ENCODE results near the gene GABRR3. TPM values are rescaled to one million over a fixed set of nuclear protein-coding genes. Genes with fewer than 3 reads are reported as not detected.

GABRR3 gene
- total and polyA plus RNA-seq, 4 donors = 0.20 TPM; not detected in 3

- 100% methylated on average over 3 of the region's 3 CpGs for WGBS (ENCODE audit: insufficient coverage)
- Histone ChIP-seq H3K27me3 (ENCODE audit: control insufficient read depth, insufficient read depth, low read length) (no peaks in the 10 kb centered on the region), H3K27ac (ENCODE audit: low read depth, low read length) (no peak overlapping the region), H3K4me1 (ENCODE audit: control insufficient read depth, insufficient read depth, low read length) (no peaks in the 10 kb centered on the region), H3K4me3 (ENCODE audit: low read depth, low read length) (no peak overlapping the region), H3K36me3 (ENCODE audit: control insufficient read depth, insufficient read depth, low read length) (peaks cover 7% of the 10 kb centered on the region), H3K9me3 (ENCODE audit: control insufficient read depth, insufficient read depth, low read length) (no peaks in the 10 kb centered on the region)
- no peak for DNase-seq (ENCODE audit: low read depth in 4 of 6, low spot score in 6 of 6)
Observed at GRCh38 chr3:97952280-97952679, 82.8 kb downstream of the GABRR3 start.

GRCh38 chr3:97950360-97950759, 84.8 kb downstream of the GABRR3 start:
- H3K4me3 ChIP-seq (ENCODE audit: low read depth, low read length) = no peak overlapping the region
- WGBS (ENCODE audit: insufficient coverage) = 80% methylated on average over 1 of the region's 3 CpGs
- H3K36me3 ChIP-seq (ENCODE audit: control insufficient read depth, insufficient read depth, low read length) = peaks cover 4% of the 10 kb centered on the region

GRCh38 chr3:97949743-97950142, 85.4 kb downstream of the GABRR3 start:
- Histone ChIP-seq H3K4me1 (ENCODE audit: control insufficient read depth, insufficient read depth, low read length) (no peaks in the 10 kb centered on the region), H3K4me3 (ENCODE audit: low read depth, low read length) (no peak overlapping the region), H3K36me3 (ENCODE audit: control insufficient read depth, insufficient read depth, low read length) (peaks cover 4% of the 10 kb centered on the region), H3K27me3 (ENCODE audit: control insufficient read depth, insufficient read depth, low read length) (no peaks in the 10 kb centered on the region), H3K9me3 (ENCODE audit: control insufficient read depth, insufficient read depth, low read length) (no peaks in the 10 kb centered on the region), H3K27ac (ENCODE audit: low read depth, low read length) (no peak overlapping the region)
- WGBS (ENCODE audit: insufficient coverage) = 33% methylated on average over 2 of the region's 5 CpGs
- no peak for DNase-seq (ENCODE audit: low read depth in 4 of 6, low spot score in 6 of 6)

More at GRCh38 chr3:97950360-97950759, 84.8 kb downstream of the GABRR3 start:
- Histone ChIP-seq H3K27ac (ENCODE audit: low read depth, low read length) (no peak overlapping the region), H3K27me3 (ENCODE audit: control insufficient read depth, insufficient read depth, low read length) (no peaks in the 10 kb centered on the region), H3K9me3 (ENCODE audit: control insufficient read depth, insufficient read depth, low read length) (no peaks in the 10 kb centered on the region), H3K4me1 (ENCODE audit: control insufficient read depth, insufficient read depth, low read length) (no peaks in the 10 kb centered on the region)
- no peak for DNase-seq (ENCODE audit: low read depth in 4 of 6, low spot score in 6 of 6)

GRCh38 chr3:97949110-97949485, 86.0 kb downstream of the GABRR3 start:
- H3K36me3 ChIP-seq (ENCODE audit: control insufficient read depth, insufficient read depth, low read length) = peaks cover 2% of the 10 kb centered on the region
- H3K4me1 ChIP-seq (ENCODE audit: control insufficient read depth, insufficient read depth, low read length) = no peaks in the 10 kb centered on the region
- H3K27ac ChIP-seq (ENCODE audit: low read depth, low read length) = no peak overlapping the region
- no peak overlapping the region for H3K4me3 ChIP-seq (ENCODE audit: low read depth, low read length)
- no peaks in the 10 kb centered on the region for H3K9me3 ChIP-seq (ENCODE audit: control insufficient read depth, insufficient read depth, low read length)
- no peaks in the 10 kb centered on the region for H3K27me3 ChIP-seq (ENCODE audit: control insufficient read depth, insufficient read depth, low read length)
- 56% methylated on average over 1 of the region's 2 CpGs for WGBS (ENCODE audit: insufficient coverage)
- no peak for DNase-seq (ENCODE audit: low read depth in 4 of 6, low spot score in 6 of 6)

GRCh38 chr3:97948351-97949109, 86.6 kb downstream of the GABRR3 start:
- 89% methylated on average over 3 of the region's 5 CpGs for WGBS (ENCODE audit: insufficient coverage)
- H3K27ac ChIP-seq (ENCODE audit: low read depth, low read length) = no peak overlapping the region
- DNase-seq (ENCODE audit: low read depth in 4 of 6, low spot score in 6 of 6) = no peak
- H3K27me3 ChIP-seq (ENCODE audit: control insufficient read depth, insufficient read depth, low read length) = no peaks in the 10 kb centered on the region
- H3K36me3 ChIP-seq (ENCODE audit: control insufficient read depth, insufficient read depth, low read length) = no peaks in the 10 kb centered on the region
- no peak overlapping the region for H3K4me3 ChIP-seq (ENCODE audit: low read depth, low read length)
- H3K4me1 ChIP-seq (ENCODE audit: control insufficient read depth, insufficient read depth, low read length) = no peaks in the 10 kb centered on the region
- H3K9me3 ChIP-seq (ENCODE audit: control insufficient read depth, insufficient read depth, low read length) = no peaks in the 10 kb centered on the region

GRCh38 chr3:97942801-97943546, 92.1 kb downstream of the GABRR3 start:
- H3K4me3 ChIP-seq (ENCODE audit: low read depth, low read length) = no peak overlapping the region
- no peaks in the 10 kb centered on the region for H3K27me3 ChIP-seq (ENCODE audit: control insufficient read depth, insufficient read depth, low read length)
- no peaks in the 10 kb centered on the region for H3K36me3 ChIP-seq (ENCODE audit: control insufficient read depth, insufficient read depth, low read length)
- no peak for DNase-seq (ENCODE audit: low read depth in 4 of 6, low spot score in 6 of 6)
- no peak overlapping the region for H3K27ac ChIP-seq (ENCODE audit: low read depth, low read length)
- H3K9me3 ChIP-seq (ENCODE audit: control insufficient read depth, insufficient read depth, low read length) = no peaks in the 10 kb centered on the region
- no CpG with 5 or more reads among the region's 4 CpGs for WGBS (ENCODE audit: insufficient coverage)
- H3K4me1 ChIP-seq (ENCODE audit: control insufficient read depth, insufficient read depth, low read length) = no peaks in the 10 kb centered on the region

- WGBS (ENCODE audit: insufficient coverage) = no CpG with 5 or more reads among the region's 1 CpG
- no peaks in the 10 kb centered on the region for H3K9me3 ChIP-seq (ENCODE audit: control insufficient read depth, insufficient read depth, low read length)
- H3K4me1 ChIP-seq (ENCODE audit: control insufficient read depth, insufficient read depth, low read length) = no peaks in the 10 kb centered on the region
- H3K27ac ChIP-seq (ENCODE audit: low read depth, low read length) = no peak overlapping the region
- H3K36me3 ChIP-seq (ENCODE audit: control insufficient read depth, insufficient read depth, low read length) = no peaks in the 10 kb centered on the region
- no peak for DNase-seq (ENCODE audit: low read depth in 4 of 6, low spot score in 6 of 6)
- H3K4me3 ChIP-seq (ENCODE audit: low read depth, low read length) = no peak overlapping the region
- H3K27me3 ChIP-seq (ENCODE audit: control insufficient read depth, insufficient read depth, low read length) = no peaks in the 10 kb centered on the region
Observed at GRCh38 chr3:97940034-97940433, 95.1 kb downstream of the GABRR3 start.

GRCh38 chr3:97939401-97939800, 95.7 kb downstream of the GABRR3 start:
- no peaks in the 10 kb centered on the region for H3K27me3 ChIP-seq (ENCODE audit: control insufficient read depth, insufficient read depth, low read length)
- no peaks in the 10 kb centered on the region for H3K9me3 ChIP-seq (ENCODE audit: control insufficient read depth, insufficient read depth, low read length)
- no CpG with 5 or more reads among the region's 2 CpGs for WGBS (ENCODE audit: insufficient coverage)
- no peaks in the 10 kb centered on the region for H3K36me3 ChIP-seq (ENCODE audit: control insufficient read depth, insufficient read depth, low read length)
- no peak overlapping the region for H3K4me3 ChIP-seq (ENCODE audit: low read depth, low read length)
- H3K27ac ChIP-seq (ENCODE audit: low read depth, low read length) = no peak overlapping the region
- peak in 1 of 6 donors; percentile 52 for DNase-seq (ENCODE audit: low read depth in 4 of 6, low spot score in 6 of 6)
- H3K4me1 ChIP-seq (ENCODE audit: control insufficient read depth, insufficient read depth, low read length) = no peaks in the 10 kb centered on the region

- Histone ChIP-seq H3K4me1 (ENCODE audit: control insufficient read depth, insufficient read depth, low read length) (no peaks in the 10 kb centered on the region), H3K36me3 (ENCODE audit: control insufficient read depth, insufficient read depth, low read length) (no peaks in the 10 kb centered on the region), H3K4me3 (ENCODE audit: low read depth, low read length) (no peak overlapping the region), H3K27ac (ENCODE audit: low read depth, low read length) (no peak overlapping the region), H3K9me3 (ENCODE audit: control insufficient read depth, insufficient read depth, low read length) (no peaks in the 10 kb centered on the region), H3K27me3 (ENCODE audit: control insufficient read depth, insufficient read depth, low read length) (no peaks in the 10 kb centered on the region)
- no peak for DNase-seq (ENCODE audit: low read depth in 4 of 6, low spot score in 6 of 6)
- no CpG with 5 or more reads among the region's 1 CpG for WGBS (ENCODE audit: insufficient coverage)
Observed at GRCh38 chr3:97938444-97938843, 96.7 kb downstream of the GABRR3 start.

GRCh38 chr3:97937205-97937604, 97.9 kb downstream of the GABRR3 start:
- Histone ChIP-seq H3K36me3 (ENCODE audit: control insufficient read depth, insufficient read depth, low read length) (no peaks in the 10 kb centered on the region), H3K4me1 (ENCODE audit: control insufficient read depth, insufficient read depth, low read length) (no peaks in the 10 kb centered on the region), H3K27me3 (ENCODE audit: control insufficient read depth, insufficient read depth, low read length) (no peaks in the 10 kb centered on the region), H3K4me3 (ENCODE audit: low read depth, low read length) (no peak overlapping the region), H3K27ac (ENCODE audit: low read depth, low read length) (no peak overlapping the region), H3K9me3 (ENCODE audit: control insufficient read depth, insufficient read depth, low read length) (no peaks in the 10 kb centered on the region)
- no peak for DNase-seq (ENCODE audit: low read depth in 4 of 6, low spot score in 6 of 6)
- WGBS (ENCODE audit: insufficient coverage) = 100% methylated on average over 2 of the region's 2 CpGs

Data from spinal cord (tissue), 10 donors.